Pulmonary artery endothelial cell (primary cell): ENCODE measurements around the gene CNST. TPM values are rescaled to one million over a fixed set of nuclear protein-coding genes. Genes with fewer than 3 reads are reported as not detected.
"Not testable (repeated sequence)": the region's sequence is repeated elsewhere in the genome, so short reads cannot be mapped to it uniquely, and the experiment has no call there.

Source experiments
- DNase-seq: peaks from one replicate; pipeline ENCODE4 v3.0.0-alpha.2; 2011; ENCODE audit warnings: low read depth, low spot score
- total RNA-seq: library from RNA; depleted of rRNA; stranded (reverse); fragments of >200 nt; gene quantifications from 2 replicates; pipeline ENCODE4 v1.2.3, GENCODE V29; 2014

CNST gene
- total RNA-seq, 1 donor from 2014 or later = 14.2 TPM

GRCh38 chr1:246674049-246674448, 107.8 kb downstream of the CNST start:
- no peak for DNase-seq

GRCh38 chr1:246677842-246678241, 111.6 kb downstream of the CNST start:
- no peak for DNase-seq

GRCh38 chr1:246678816-246679793, 112.8 kb downstream of the CNST start:
- DNase-seq = no peak

- DNase-seq = no peak
Observed at GRCh38 chr1:246679794-246680177, 113.5 kb downstream of the CNST start.

GRCh38 chr1:246680190-246680589, 113.9 kb downstream of the CNST start:
- DNase-seq = no peak

GRCh38 chr1:246680696-246681130, 114.5 kb downstream of the CNST start:
- no peak for DNase-seq

GRCh38 chr1:246681900-246682895, 115.9 kb downstream of the CNST start:
- DNase-seq = no peak

- DNase-seq = no peak
Observed at GRCh38 chr1:246683521-246683920, 117.3 kb downstream of the CNST start.

GRCh38 chr1:246687002-246687401, 120.7 kb downstream of the CNST start:
- no peak for DNase-seq

- DNase-seq = no peak
Observed at GRCh38 chr1:246689409-246690008, 123.3 kb downstream of the CNST start.

GRCh38 chr1:246690100-246690499, 123.8 kb downstream of the CNST start:
- no peak for DNase-seq

- no peak for DNase-seq
Observed at GRCh38 chr1:246691622-246692495, 125.6 kb downstream of the CNST start.

GRCh38 chr1:246694213-246694895, 128.1 kb downstream of the CNST start:
- DNase-seq = not testable (repeated sequence)

- DNase-seq = no peak
Observed at GRCh38 chr1:246695136-246695535, 128.9 kb downstream of the CNST start.

- DNase-seq = no peak
Observed at GRCh38 chr1:246695666-246696065, 129.4 kb downstream of the CNST start.

GRCh38 chr1:246698466-246699094, 132.3 kb downstream of the CNST start:
- no peak for DNase-seq

- DNase-seq = peak; percentile 77
Observed at GRCh38 chr1:246699095-246699735, 133.0 kb downstream of the CNST start.

- no peak for DNase-seq
Observed at GRCh38 chr1:246703581-246703980, 137.3 kb downstream of the CNST start.

- no peak for DNase-seq
Observed at GRCh38 chr1:246705368-246705767, 139.1 kb downstream of the CNST start.
